Measurements from ENCODE around the gene TPRG1L. TPM values are rescaled to one million over a fixed set of nuclear protein-coding genes. Genes with fewer than 3 reads are reported as not detected.

Gene TPRG1L
- total and polyA plus RNA-seq, 4 donors: 35.4 to 51.0 (median 40.5) TPM

DNA sequence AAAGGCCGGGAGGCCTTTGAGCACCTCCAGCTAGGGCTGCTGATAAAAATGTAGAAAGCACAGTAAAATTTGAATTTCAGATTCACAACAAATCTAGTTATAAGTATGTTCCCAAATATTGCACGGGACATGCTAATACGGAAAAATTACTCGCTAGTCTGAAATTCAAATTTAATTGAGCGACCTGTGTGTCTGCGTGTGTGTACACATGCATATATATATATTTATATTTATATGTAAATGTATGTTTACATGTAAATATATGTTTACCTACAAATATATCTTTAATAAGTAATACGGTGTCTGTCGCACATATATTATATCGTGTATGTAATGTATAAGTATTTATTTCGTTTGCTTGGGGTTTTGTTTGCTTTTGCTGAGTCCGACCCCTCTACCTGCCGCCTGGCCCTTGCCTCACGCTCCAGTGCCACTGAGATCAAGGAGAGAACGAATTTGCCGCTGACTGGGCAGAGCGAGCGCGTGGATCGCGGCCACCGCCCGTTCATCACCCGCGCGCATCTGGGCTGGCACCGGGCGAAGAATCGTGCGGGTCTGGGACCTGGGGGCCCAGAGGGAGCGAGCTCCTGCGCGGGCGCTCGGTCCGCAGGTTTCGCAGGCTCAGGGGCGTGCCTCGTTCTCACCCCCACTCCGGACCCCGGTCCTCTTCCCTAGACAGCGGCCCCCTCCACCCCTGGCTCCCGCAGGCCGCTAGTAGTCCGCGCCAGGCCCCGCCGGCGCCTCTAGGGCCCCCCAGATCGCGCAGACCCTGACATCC lies 25.6 kb downstream of the TPRG1L start:
- Histone ChIP-seq H3K9me3 (ENCODE audit: control insufficient read depth, low read length) (no peaks in the 10 kb centered on the region), H3K27me3 (ENCODE audit: control insufficient read depth in 1 of 2, insufficient read depth in 2 of 2, low read length in 1 of 2) (no peaks in the 10 kb centered on the region), H3K4me1 (ENCODE audit: control insufficient read depth in 1 of 2, insufficient read depth in 2 of 2, low read length in 2 of 2) (no peaks in the 10 kb centered on the region), H3K4me3 (ENCODE audit: low read length in 2 of 2) (no peak overlapping the region), H3K27ac (ENCODE audit: low read depth in 1 of 2, low read length in 2 of 2) (no peak overlapping the region), H3K36me3 (ENCODE audit: control insufficient read depth in 1 of 2, insufficient read depth in 2 of 2, low read length in 1 of 2) (peaks cover 0 to 2% of the 10 kb centered on the region in 2 donors)
- intact Hi-C loops (cut with DNase I): no loop called here
- DNase-seq (peak in 1 of 2 donors; percentile 33), ATAC-seq (ENCODE audit: low FRiP score) (peak; percentile 22)
- 10 to 11% methylated on average over 45 to 50 of the region's 50 CpGs for WGBS, 2 donors

DNA sequence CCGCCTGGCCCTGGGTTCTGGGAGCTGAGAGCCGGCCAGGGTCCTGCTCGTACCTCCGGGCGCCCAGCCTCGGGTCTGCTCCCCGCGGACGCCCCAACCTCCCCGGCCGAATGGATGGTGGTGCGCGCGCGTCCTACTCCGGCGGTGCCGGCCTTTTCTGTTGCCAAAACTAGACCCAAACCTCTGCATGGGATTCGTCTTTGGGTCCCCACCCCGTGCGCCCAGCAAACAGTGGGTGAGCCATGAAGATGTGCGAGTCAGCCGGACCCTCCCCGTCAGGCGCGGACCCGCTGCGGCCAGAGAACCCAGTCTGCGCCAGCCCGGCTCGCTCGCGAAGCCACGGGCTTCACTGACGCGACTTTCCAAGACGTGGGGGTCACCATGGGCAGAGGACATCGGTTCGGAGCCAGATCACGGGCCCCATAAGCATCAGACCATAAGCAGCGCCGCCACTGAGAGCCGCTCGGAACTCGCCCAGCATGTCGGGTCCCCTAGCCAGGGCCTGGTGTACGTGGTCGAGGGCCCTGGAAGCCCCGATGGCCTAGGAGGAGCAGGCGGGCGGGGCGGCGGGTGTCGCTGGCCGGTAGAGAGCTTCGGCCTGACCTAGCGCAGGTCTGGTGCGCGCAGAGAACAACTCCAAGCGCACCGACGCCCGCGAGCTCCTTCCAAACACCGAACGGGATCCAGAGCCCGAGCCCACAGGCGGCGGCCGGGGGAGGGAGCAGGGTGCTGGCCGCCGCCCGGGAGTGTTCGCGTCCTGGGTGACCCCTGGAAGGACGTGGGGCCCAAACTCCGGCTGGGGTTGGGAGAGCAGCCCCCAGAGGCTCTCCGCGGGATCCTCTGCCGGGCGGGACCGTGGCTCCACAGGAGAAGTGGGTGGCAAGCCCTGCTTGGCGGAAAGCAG lies 26.5 kb downstream of the TPRG1L start:
- Histone ChIP-seq H3K36me3 (ENCODE audit: control insufficient read depth in 1 of 2, insufficient read depth in 2 of 2, low read length in 1 of 2) (peaks cover 0 to 2% of the 10 kb centered on the region in 2 donors), H3K4me3 (ENCODE audit: low read length in 2 of 2) (no peak overlapping the region), H3K27ac (ENCODE audit: low read depth in 1 of 2, low read length in 2 of 2) (no peak overlapping the region), H3K27me3 (ENCODE audit: control insufficient read depth in 1 of 2, insufficient read depth in 2 of 2, low read length in 1 of 2) (no peaks in the 10 kb centered on the region), H3K4me1 (ENCODE audit: control insufficient read depth in 1 of 2, insufficient read depth in 2 of 2, low read length in 2 of 2) (no peaks in the 10 kb centered on the region), H3K9me3 (ENCODE audit: control insufficient read depth, low read length) (no peaks in the 10 kb centered on the region)
- ATAC-seq (ENCODE audit: low FRiP score) (peak; percentile 6), DNase-seq (peak; percentile 50 to 78)
- 8 to 9% methylated on average over 73 to 83 of the region's 83 CpGs for WGBS, 2 donors
- intact Hi-C loops (cut with DNase I): no loop called here

DNA sequence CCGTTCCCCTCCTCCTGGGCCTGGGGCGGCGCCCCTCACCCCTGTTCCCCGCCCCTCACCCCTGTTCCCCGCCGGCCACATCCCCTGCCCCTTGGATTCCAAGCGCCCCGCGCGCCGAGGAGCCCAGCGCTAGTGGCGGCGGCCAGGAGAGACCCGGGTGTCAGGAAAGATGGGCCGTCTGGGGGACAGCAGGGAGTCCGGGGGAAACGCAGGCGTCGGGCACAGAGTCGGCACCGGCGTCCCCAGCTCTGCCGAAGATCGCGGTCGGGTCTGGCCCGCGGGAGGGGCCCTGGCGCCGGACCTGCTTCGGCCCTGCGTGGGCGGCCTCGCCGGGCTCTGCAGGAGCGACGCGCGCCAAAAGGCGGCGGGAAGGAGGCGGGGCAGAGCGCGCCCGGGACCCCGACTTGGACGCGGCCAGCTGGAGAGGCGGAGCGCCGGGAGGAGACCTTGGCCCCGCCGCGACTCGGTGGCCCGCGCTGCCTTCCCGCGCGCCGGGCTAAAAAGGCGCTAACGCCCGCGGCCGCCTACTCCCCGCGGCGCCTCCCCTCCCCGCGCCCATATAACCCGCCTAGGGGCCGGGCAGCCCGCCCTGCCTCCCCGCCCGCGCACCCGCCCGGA lies 27.2 kb downstream of the TPRG1L start, which contains the start of gene TP73:
Gene TP73, plus strand, starts transcription at position 587 of the 618 bp plus-strand sequence. CDS start 29,850 bp downstream, outside the sequence.
- ATAC-seq (ENCODE audit: low FRiP score) (no peak), DNase-seq (peak; percentile 44 to 78)
- Histone ChIP-seq H3K9me3 (ENCODE audit: control insufficient read depth, low read length) (no peaks in the 10 kb centered on the region), H3K4me1 (ENCODE audit: control insufficient read depth in 1 of 2, insufficient read depth in 2 of 2, low read length in 2 of 2) (no peaks in the 10 kb centered on the region), H3K36me3 (ENCODE audit: control insufficient read depth in 1 of 2, insufficient read depth in 2 of 2, low read length in 1 of 2) (peaks cover 0 to 2% of the 10 kb centered on the region in 2 donors), H3K4me3 (ENCODE audit: low read length in 2 of 2) (peak within 1 kb of the TSS in 1 of 2 donors; percentile 18), H3K27ac (ENCODE audit: low read depth in 1 of 2, low read length in 2 of 2) (no peak within 1 kb of the TSS), H3K27me3 (ENCODE audit: control insufficient read depth in 1 of 2, insufficient read depth in 2 of 2, low read length in 1 of 2) (no peaks in the 10 kb centered on the region)
- WGBS, 2 donors: 1% methylated on average over 45 to 80 of the region's 80 CpGs
- intact Hi-C loops (cut with DNase I): no loop called here

DNA sequence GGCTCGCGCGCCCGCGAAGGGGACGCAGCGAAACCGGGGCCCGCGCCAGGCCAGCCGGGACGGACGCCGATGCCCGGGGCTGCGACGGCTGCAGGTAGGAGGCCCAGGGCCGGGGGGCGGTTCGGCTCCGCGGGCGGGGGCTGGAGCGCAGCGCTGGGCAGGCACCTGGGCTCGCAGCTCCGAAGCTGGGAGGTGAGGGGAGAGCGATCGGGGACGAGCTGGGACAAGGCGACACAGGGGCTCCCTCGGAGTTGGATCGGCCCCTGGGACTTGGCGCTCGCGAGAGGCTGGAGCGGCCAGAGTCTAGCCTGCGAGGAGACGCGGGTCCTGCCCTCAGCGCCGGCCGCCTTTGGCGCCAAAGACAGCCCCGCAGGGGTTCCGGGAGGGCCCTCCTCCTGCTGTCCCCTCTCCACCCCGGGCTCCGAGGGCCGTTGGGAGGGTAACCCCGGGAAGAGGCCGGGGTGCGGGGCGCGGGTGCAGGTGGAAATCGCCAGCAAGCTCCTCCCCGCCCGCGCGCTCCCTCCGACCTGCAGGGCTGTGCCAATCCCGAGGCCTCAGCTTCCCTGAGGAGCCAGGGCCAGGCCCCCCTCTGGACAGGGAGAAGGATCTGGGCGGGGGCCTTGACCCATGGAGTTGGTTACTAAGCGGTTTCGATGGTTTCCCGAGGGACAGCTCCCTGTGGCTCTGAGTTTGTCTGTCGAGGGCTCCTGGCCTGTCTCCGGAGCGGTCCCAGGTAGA lies 27.9 kb downstream of the TPRG1L start:
- H3K27me3 ChIP-seq (ENCODE audit: control insufficient read depth in 1 of 2, insufficient read depth in 2 of 2, low read length in 1 of 2): no peaks in the 10 kb centered on the region
- peak; percentile 43 to 74 for DNase-seq
- peak overlapping the region in 1 of 2 donors; percentile 18 for H3K4me3 ChIP-seq (ENCODE audit: low read length in 2 of 2)
- WGBS, 2 donors: 9% methylated on average over 53 to 68 of the region's 68 CpGs
- H3K9me3 ChIP-seq (ENCODE audit: control insufficient read depth, low read length): no peaks in the 10 kb centered on the region
- intact Hi-C loops (cut with DNase I): no loop called here
- no peaks in the 10 kb centered on the region for H3K4me1 ChIP-seq (ENCODE audit: control insufficient read depth in 1 of 2, insufficient read depth in 2 of 2, low read length in 2 of 2)
- no peak overlapping the region for H3K27ac ChIP-seq (ENCODE audit: low read depth in 1 of 2, low read length in 2 of 2)
- H3K36me3 ChIP-seq (ENCODE audit: control insufficient read depth in 1 of 2, insufficient read depth in 2 of 2, low read length in 1 of 2): no peaks in the 10 kb centered on the region
- ATAC-seq (ENCODE audit: low FRiP score): no peak

DNA sequence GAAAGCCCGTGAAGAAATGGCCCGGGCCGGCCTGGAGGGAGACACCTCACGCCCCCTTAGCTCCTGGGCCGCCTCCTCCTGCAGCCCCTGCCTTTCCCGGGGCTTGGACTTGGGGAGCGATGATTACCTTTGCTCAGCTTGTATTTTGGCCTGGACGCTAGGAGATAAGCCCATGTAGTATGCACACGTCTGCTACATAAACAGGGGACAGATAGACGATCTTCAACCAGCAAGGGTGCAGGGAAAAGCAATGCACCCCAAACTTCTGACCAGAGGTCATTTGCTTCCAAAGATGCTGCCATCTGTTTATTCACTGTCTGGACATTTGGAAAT lies 28.4 kb downstream of the TPRG1L start:
- ATAC-seq (ENCODE audit: low FRiP score): no peak
- 51 to 58% methylated on average over 10 of the region's 10 CpGs for WGBS, 2 donors
- no peaks in the 10 kb centered on the region for H3K27me3 ChIP-seq (ENCODE audit: control insufficient read depth in 1 of 2, insufficient read depth in 2 of 2, low read length in 1 of 2)

DNA sequence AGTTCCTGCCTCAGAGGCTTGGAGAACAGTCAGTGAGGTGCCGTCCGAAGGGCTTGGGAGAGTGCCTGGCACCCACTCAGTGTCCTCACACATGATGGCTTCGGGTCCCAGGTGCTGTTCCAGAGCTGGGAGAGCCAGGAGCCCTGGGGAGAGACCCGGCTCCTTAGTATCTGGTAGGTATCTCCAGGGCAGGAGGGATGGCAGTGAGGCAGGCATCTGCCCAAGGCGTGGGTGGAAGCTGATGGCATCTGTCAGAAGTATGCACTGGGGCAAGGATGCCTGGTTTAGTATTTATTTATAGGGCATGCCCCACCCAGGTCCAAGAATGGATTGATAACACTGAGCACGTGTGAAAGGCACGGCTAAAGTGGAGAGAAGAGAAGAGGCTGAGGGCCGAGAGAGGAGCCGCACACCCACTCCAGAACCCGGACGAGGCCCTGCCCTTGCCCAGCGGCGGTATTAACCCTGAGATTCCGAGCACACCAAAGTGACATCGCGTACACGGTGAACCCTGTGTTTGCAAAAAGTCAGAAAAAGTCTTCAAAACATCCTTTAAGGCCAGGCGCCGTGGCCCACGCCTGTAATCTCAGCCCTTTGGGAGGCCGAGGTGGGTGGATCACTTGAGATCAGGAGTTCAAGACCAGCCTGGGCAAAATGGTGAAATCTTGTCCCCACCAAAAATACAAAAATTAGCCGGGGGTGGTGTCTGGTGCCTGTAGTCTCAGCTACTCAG lies 29.9 kb downstream of the TPRG1L start:
- intact Hi-C loops (cut with DNase I): no loop called here
- ATAC-seq (ENCODE audit: low FRiP score) (no peak), DNase-seq (peak; percentile 21 to 44)
- Histone ChIP-seq H3K4me1 (ENCODE audit: control insufficient read depth in 1 of 2, insufficient read depth in 2 of 2, low read length in 2 of 2) (no peaks in the 10 kb centered on the region), H3K4me3 (ENCODE audit: low read length in 2 of 2) (no peak overlapping the region), H3K27me3 (ENCODE audit: control insufficient read depth in 1 of 2, insufficient read depth in 2 of 2, low read length in 1 of 2) (no peaks in the 10 kb centered on the region), H3K9me3 (ENCODE audit: control insufficient read depth, low read length) (no peaks in the 10 kb centered on the region), H3K27ac (ENCODE audit: low read depth in 1 of 2, low read length in 2 of 2) (no peak overlapping the region), H3K36me3 (ENCODE audit: control insufficient read depth in 1 of 2, insufficient read depth in 2 of 2, low read length in 1 of 2) (no peaks in the 10 kb centered on the region)
- WGBS, 2 donors: 86 to 89% methylated on average over 22 of the region's 22 CpGs

More for the DNA sequence above, 28.4 kb downstream of the TPRG1L start:
- peak in 1 of 2 donors; percentile 72 for DNase-seq
- Histone ChIP-seq H3K36me3 (ENCODE audit: control insufficient read depth in 1 of 2, insufficient read depth in 2 of 2, low read length in 1 of 2) (no peaks in the 10 kb centered on the region), H3K4me3 (ENCODE audit: low read length in 2 of 2) (no peak overlapping the region), H3K4me1 (ENCODE audit: control insufficient read depth in 1 of 2, insufficient read depth in 2 of 2, low read length in 2 of 2) (no peaks in the 10 kb centered on the region), H3K27ac (ENCODE audit: low read depth in 1 of 2, low read length in 2 of 2) (no peak overlapping the region), H3K9me3 (ENCODE audit: control insufficient read depth, low read length) (no peaks in the 10 kb centered on the region)
- intact Hi-C loops (cut with DNase I): no loop called here

DNA sequence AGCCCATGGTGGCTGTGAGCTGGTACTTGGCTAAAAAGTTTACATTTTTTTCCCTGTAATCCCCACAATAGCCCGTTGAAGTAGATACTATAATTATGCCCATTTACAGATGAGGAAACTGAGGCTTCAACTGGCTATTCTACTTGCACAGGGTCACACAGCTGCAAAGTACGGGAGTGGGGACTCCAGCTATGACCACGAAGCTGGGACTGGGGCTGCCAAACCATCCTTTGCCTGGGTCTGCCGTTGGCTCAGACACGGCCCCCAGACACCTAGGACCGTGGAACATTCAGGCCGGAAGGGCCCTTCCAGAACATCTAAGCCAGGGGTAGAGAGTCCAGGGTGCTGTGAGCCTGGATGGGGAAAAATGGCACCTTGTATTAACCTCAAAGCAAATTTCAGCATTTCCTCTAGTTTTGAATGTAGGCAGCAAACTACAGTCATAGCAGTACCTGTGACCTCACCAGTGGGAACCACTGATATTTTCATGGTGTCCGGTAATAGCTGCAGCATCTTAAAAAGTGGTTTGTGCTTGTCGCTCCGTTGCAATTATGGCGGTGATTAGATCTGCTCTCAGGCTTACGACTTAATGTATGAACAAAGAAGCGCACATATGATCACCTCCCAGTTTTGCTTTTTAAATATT lies 31.8 kb downstream of the TPRG1L start:
- H3K27me3 ChIP-seq (ENCODE audit: control insufficient read depth in 1 of 2, insufficient read depth in 2 of 2, low read length in 1 of 2): no peaks in the 10 kb centered on the region
- DNase-seq: peak; percentile 25 to 27

More for the DNA sequence above, 31.8 kb downstream of the TPRG1L start:
- Histone ChIP-seq H3K27ac (ENCODE audit: low read depth in 1 of 2, low read length in 2 of 2) (no peak overlapping the region), H3K36me3 (ENCODE audit: control insufficient read depth in 1 of 2, insufficient read depth in 2 of 2, low read length in 1 of 2) (no peaks in the 10 kb centered on the region), H3K9me3 (ENCODE audit: control insufficient read depth, low read length) (no peaks in the 10 kb centered on the region), H3K4me1 (ENCODE audit: control insufficient read depth in 1 of 2, insufficient read depth in 2 of 2, low read length in 2 of 2) (no peaks in the 10 kb centered on the region), H3K4me3 (ENCODE audit: low read length in 2 of 2) (no peak overlapping the region)
- no peak for ATAC-seq (ENCODE audit: low FRiP score)
- intact Hi-C loops (cut with DNase I): no loop called here
- 90 to 92% methylated on average over 13 of the region's 13 CpGs for WGBS, 2 donors
